ENCODE results near the gene ANKRD11. TPM values are rescaled to one million over a fixed set of nuclear protein-coding genes. Genes with fewer than 3 reads are reported as not detected.
"Not testable (repeated sequence)": the region's sequence is repeated elsewhere in the genome, so short reads cannot be mapped to it uniquely, and the experiment has no call there.

The ANKRD11 gene
- total RNA-seq, 1 experiment from 2014 or later = 266 TPM

DNA sequence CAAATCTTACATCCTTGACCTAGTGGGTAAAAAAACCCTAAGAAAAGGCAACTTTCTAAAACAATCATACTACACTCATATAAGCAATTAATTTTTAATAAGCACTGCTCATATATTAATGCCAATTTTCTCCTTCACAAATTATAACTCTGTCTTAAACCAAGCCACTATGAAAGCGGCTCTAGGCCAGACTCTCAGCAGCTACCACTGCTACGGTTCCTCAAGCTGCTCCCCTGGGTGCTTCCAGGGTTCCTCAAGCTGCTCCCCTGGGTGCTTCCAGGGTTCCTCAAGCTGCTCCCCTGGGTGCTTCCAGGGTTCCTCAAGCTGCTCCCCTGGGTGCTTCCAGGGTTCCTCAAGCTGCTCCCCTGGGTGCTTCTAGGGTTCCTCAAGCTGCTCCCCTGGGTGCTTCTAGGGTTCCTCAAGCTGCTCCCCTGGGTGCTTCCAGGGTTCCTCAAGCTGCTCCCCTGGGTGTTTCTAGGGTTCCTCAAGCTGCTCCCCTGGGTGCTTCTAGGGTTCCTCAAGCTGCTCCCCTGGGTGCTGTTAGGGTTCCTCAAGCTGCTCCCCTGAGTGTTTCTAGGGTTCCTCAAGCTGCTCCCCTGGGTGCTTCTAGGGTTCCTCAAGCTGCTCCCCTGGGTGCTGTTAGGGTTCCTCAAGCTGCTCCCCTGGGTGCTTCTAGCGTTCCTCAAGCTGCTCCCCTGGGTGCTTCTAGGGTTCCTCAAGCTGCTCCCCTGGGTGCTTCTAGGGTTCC is 35.8 kb downstream of the ANKRD11 start:
- H3K4me2 ChIP-seq (ENCODE audit: low read length); H2AFZ ChIP-seq (ENCODE audit: low read depth, low read length, poor library complexity, severe bottlenecking); H3K9me2 ChIP-seq (ENCODE audit: insufficient read depth); POLR2A ChIA-PET; H3K9ac ChIP-seq (ENCODE audit: low read length); ATAC-seq; H3K27me3 ChIP-seq (ENCODE audit: insufficient read depth, low read length); intact Hi-C loops (cut with micrococcal nuclease); H3K27ac ChIP-seq (ENCODE audit: low read depth, low read length); H3K4me3 ChIP-seq (replicated peaks in 1 of 2; ENCODE audit: low read depth in 1 of 2, low read length in 2 of 2); DNase-seq (ENCODE audit: low read depth, low spot score); H3K9me3 ChIP-seq (ENCODE audit: control insufficient read depth in 1 of 2, insufficient read depth in 1 of 2, low read depth in 1 of 2, low read length in 2 of 2); H3K36me3 ChIP-seq (ENCODE audit: control insufficient read depth in 1 of 2, insufficient read depth in 2 of 2, low read length in 2 of 2); BruUV-seq (replicated peaks); RAD21 ChIA-PET (ENCODE audit: low non-redundant PET in 1 of 2, low total read pairs in 2 of 2, uncharacterized antibody in 2 of 2, unreplicated experiment in 2 of 2): not testable (repeated sequence)
- Histone ChIP-seq H3K79me2 (ENCODE audit: insufficient read depth, low read length) (peaks cover 99% of the 10 kb centered on the region), H4K20me1 (ENCODE audit: insufficient read depth) (peaks cover 63% of the 10 kb centered on the region), H3K4me1 (ENCODE audit: control insufficient read depth in 1 of 2, insufficient read depth in 2 of 2, low read length in 2 of 2) (peaks cover 23 to 60% of the 10 kb centered on the region in 2 experiments)
- CTCF ChIA-PET = interaction anchor here (1.0 kb wide), 1 partner anchor 8 kb away, joined by 3 read pairs; no protein-coding TSS in a partner anchor

DNA sequence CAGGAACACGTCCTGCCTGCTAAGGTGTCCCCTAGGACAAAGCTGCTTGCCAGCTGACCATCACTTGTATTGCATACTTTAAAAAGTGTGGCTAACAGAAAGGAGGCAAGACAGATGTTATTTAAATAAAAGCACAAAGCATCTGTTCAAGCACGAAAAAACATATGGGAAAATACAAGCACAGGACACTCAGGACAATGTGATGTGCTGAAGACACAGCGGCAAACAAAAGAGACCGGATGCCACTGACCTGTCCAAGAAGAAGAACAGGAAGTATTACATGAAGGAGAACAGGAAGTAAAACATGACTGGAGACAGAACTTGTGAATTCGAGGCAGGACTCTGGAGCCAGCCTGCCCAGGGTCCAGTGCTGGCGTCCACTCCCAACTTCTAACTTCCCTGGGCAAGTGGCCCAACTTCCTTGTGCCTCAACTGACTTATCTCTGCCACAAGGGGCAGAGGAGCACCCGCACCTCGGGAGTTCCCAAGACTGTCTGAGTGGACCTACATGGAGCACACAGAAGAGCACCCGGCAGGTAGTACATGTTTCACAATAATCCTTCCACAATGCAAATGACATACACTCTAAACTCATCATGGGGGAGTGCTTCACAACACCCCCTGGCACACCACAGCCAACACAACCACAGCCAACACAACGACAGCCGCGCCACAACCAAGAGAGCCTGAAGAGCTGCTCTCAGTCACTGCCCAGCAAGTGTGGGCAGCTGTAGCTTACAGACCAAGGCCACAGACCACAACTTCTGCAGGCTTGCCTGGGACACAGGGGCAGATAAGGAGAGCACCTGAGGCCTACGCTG is 36.6 kb downstream of the ANKRD11 start:
- no peak overlapping the region for H3K4me3 ChIP-seq (replicated peaks in 1 of 2; ENCODE audit: low read depth in 1 of 2, low read length in 2 of 2)
- H3K36me3 ChIP-seq (ENCODE audit: control insufficient read depth in 1 of 2, insufficient read depth in 2 of 2, low read length in 2 of 2) = no peaks in the 10 kb centered on the region
- RAD21 ChIA-PET (ENCODE audit: low non-redundant PET in 1 of 2, low total read pairs in 2 of 2, uncharacterized antibody in 2 of 2, unreplicated experiment in 2 of 2) = no interaction called here
- H3K9me2 ChIP-seq (ENCODE audit: insufficient read depth) = no peaks in the 10 kb centered on the region
- peaks cover 59% of the 10 kb centered on the region for H4K20me1 ChIP-seq (ENCODE audit: insufficient read depth)
- peaks cover 18 to 59% of the 10 kb centered on the region in 2 experiments for H3K4me1 ChIP-seq (ENCODE audit: control insufficient read depth in 1 of 2, insufficient read depth in 2 of 2, low read length in 2 of 2)
- H3K27ac ChIP-seq (ENCODE audit: low read depth, low read length) = no peak overlapping the region
- peaks cover 99% of the 10 kb centered on the region for H3K79me2 ChIP-seq (ENCODE audit: insufficient read depth, low read length)
- DNase-seq (ENCODE audit: low read depth, low spot score) (no peak), ATAC-seq (peak; percentile 74)
- intact Hi-C loops (cut with micrococcal nuclease) = no loop called here
- no TSS peak for BruUV-seq (replicated peaks)
- H3K4me2 ChIP-seq (ENCODE audit: low read length) = 0 out of 2 replicates have a peak overlapping the region, but pooled peaks have one; percentile 2
- H3K9ac ChIP-seq (ENCODE audit: low read length) = no peak overlapping the region
- H3K27me3 ChIP-seq (ENCODE audit: insufficient read depth, low read length) = no peaks in the 10 kb centered on the region
- H2AFZ ChIP-seq (ENCODE audit: low read depth, low read length, poor library complexity, severe bottlenecking) = no peak overlapping the region
- no peaks in the 10 kb centered on the region for H3K9me3 ChIP-seq (ENCODE audit: control insufficient read depth in 1 of 2, insufficient read depth in 1 of 2, low read depth in 1 of 2, low read length in 2 of 2)
- POLR2A ChIA-PET = no interaction called here
- TF ChIP-seq SRF (IDR thresholded peaks at IDR 0.05; ENCODE audit: low read depth) (no peak), CTCF (IDR thresholded peaks at IDR 0.05 in 2 of 3, conservative IDR thresholded peaks at IDR 0.05 in 1 of 3; ENCODE audit: borderline replicate concordance in 1 of 3, insufficient read depth in 1 of 3, low read depth in 2 of 3, low read length in 2 of 3) (peak in 2 of 3 experiments; percentile 46 to 61; a peak in 4 of 6 replicates)
- TF ChIP-seq, protein P1, sequence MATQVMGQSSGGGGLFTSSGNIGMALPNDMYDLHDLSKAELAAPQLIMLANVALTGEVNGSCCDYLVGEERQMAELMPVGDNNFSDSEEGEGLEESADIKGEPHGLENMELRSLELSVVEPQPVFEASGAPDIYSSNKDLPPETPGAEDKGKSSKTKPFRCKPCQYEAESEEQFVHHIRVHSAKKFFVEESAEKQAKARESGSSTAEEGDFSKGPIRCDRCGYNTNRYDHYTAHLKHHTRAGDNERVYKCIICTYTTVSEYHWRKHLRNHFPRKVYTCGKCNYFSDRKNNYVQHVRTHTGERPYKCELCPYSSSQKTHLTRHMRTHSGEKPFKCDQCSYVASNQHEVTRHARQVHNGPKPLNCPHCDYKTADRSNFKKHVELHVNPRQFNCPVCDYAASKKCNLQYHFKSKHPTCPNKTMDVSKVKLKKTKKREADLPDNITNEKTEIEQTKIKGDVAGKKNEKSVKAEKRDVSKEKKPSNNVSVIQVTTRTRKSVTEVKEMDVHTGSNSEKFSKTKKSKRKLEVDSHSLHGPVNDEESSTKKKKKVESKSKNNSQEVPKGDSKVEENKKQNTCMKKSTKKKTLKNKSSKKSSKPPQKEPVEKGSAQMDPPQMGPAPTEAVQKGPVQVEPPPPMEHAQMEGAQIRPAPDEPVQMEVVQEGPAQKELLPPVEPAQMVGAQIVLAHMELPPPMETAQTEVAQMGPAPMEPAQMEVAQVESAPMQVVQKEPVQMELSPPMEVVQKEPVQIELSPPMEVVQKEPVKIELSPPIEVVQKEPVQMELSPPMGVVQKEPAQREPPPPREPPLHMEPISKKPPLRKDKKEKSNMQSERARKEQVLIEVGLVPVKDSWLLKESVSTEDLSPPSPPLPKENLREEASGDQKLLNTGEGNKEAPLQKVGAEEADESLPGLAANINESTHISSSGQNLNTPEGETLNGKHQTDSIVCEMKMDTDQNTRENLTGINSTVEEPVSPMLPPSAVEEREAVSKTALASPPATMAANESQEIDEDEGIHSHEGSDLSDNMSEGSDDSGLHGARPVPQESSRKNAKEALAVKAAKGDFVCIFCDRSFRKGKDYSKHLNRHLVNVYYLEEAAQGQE (IDR thresholded peaks at IDR 0.05; ENCODE audit: low read depth) = no peak
- CTCF ChIA-PET = no interaction called here

Measured in HCT116 (cell line).